ENCODE results near the gene A2ML1. TPM values are rescaled to one million over a fixed set of nuclear protein-coding genes. Genes with fewer than 3 reads are reported as not detected.
"Not testable (repeated sequence)": the region's sequence is repeated elsewhere in the genome, so short reads cannot be mapped to it uniquely, and the experiment has no call there.

The A2ML1 gene
- total RNA-seq, 1 donor from 2014 or later: not detected

DNA sequence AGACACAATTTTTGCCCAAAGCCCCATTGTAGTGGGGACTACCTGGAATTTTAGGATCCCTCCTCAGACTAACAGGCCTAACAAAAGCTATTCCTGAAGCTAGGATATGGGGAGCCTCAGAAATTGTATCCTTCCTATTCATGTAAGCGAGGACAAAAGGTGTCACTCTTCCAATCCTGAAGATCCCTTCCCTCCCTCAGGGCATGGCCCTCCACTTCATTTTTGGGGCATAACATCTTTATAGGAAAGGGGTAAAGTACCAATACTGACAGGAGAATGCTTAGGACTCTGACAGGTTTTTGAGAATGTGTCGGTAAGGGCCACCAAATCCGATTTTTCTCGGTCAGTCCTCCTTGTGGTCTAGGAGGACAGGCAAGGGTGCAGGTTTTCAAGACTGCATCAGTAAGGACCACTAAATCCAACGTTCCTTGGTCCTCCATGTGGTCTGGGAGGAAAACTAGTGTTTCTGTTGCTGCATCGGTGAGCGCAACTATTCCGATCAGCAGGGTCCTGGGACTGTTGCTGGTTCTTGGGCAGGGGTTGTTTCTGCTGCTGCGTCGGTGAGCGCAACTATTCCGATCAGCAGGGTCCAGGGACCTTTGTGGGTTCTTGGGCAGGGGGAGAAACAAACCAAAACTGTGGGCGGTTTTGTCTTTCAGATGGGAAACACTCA, 32.9 kb upstream of the A2ML1 start:
- not testable (repeated sequence) for H3K4me1 ChIP-seq (ENCODE audit: control insufficient read depth in 3 of 3, insufficient read depth in 3 of 3, low read length in 3 of 3); H3K9me3 ChIP-seq (ENCODE audit: control insufficient read depth in 3 of 3, low read length in 3 of 3); H3K27me3 ChIP-seq (ENCODE audit: control insufficient read depth in 3 of 3, insufficient read depth in 3 of 3, low read length in 3 of 3); H3K27ac ChIP-seq (ENCODE audit: low read depth, low read length); H3K4me3 ChIP-seq (ENCODE audit: low read length in 3 of 3); H3K36me3 ChIP-seq (ENCODE audit: control insufficient read depth in 3 of 3, insufficient read depth in 3 of 3, low read length in 3 of 3); H3K9ac ChIP-seq (ENCODE audit: low read depth in 1 of 3, low read length in 3 of 3)

DNA sequence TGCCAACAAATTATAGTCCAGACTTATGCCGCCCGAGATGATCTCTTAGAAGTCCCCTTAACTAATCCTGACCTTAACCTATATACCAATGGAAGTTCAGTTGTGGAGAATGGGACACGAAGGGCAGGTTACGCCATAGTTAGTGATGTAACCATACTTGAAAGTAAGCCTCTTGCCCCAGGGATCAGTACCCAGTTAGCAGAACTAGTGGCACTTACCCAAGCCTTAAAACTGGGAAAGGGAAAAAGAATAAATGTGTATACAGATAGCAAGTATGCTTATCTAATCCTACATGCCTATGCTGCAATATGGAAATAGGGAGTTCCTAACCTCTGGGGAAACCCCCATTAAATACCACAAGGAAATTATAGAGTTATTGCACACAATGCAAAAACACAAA, 29.2 kb upstream of the A2ML1 start:
- H3K36me3 ChIP-seq (ENCODE audit: control insufficient read depth in 3 of 3, insufficient read depth in 3 of 3, low read length in 3 of 3); H3K9me3 ChIP-seq (ENCODE audit: control insufficient read depth in 3 of 3, low read length in 3 of 3); H3K4me3 ChIP-seq (ENCODE audit: low read length in 3 of 3); H3K4me1 ChIP-seq (ENCODE audit: control insufficient read depth in 3 of 3, insufficient read depth in 3 of 3, low read length in 3 of 3); H3K27me3 ChIP-seq (ENCODE audit: control insufficient read depth in 3 of 3, insufficient read depth in 3 of 3, low read length in 3 of 3); H3K9ac ChIP-seq (ENCODE audit: low read depth in 1 of 3, low read length in 3 of 3); H3K27ac ChIP-seq (ENCODE audit: low read depth, low read length): not testable (repeated sequence)

DNA sequence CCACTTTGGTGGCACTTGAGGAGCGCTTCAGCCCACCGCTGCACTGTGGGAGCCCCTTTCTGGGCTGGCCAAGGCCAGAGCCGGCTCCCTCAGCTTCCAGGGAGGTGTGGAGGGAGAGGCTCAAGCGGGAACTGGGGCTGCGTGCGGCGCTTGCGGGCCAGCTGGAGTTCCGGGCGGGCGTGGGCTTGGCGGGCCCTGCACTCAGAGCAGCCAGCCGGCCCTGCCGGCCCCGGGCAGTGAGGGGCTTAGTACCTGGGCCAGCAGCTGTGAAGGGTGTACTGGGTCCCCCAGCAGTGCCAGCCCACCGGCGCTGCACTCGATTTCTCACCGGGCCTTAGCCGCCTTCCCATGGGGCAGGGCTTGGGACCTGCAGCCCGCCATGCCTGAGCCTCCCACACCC, 27.8 kb upstream of the A2ML1 start:
- not testable (repeated sequence) for H3K4me1 ChIP-seq (ENCODE audit: control insufficient read depth in 3 of 3, insufficient read depth in 3 of 3, low read length in 3 of 3); H3K9me3 ChIP-seq (ENCODE audit: control insufficient read depth in 3 of 3, low read length in 3 of 3); H3K27me3 ChIP-seq (ENCODE audit: control insufficient read depth in 3 of 3, insufficient read depth in 3 of 3, low read length in 3 of 3); H3K4me3 ChIP-seq (ENCODE audit: low read length in 3 of 3); H3K9ac ChIP-seq (ENCODE audit: low read depth in 1 of 3, low read length in 3 of 3); H3K36me3 ChIP-seq (ENCODE audit: control insufficient read depth in 3 of 3, insufficient read depth in 3 of 3, low read length in 3 of 3); H3K27ac ChIP-seq (ENCODE audit: low read depth, low read length)

DNA sequence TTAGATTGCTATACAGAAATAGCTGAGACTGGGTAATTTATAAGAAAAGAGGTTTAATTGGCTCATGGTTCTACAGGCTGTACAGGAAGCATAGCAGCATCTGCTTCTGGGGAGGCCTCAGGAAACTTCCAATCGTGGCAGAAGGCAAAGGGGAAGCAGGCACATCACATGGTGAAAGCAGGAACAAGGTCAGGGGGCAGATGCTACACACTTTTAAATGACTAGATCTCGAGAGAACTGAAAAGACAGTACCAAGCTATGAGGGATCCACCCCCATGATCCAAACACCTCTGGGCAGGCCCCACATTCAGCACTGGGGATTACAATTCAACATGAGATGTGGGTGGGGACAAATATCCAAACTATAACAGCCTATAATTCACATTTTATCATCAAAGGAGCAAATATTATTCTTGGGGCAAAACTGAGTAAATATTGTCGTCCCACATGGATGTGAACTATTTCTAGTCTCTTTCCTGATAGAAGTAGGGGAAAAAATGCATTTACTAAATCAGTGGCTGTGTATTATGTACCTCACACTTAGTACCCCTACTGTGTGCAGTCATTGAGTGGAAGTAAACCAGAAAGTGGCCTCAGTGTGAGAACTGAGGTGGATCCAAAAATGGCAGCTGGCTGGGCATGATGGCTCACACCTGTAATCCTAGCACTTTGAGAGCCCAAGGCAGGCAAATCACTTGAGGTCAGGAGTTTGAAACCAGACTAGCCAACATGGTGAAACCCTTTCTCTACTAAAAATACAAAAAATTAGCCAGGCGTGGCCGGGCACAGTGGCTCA, 25.4 kb upstream of the A2ML1 start:
- Histone ChIP-seq H3K4me1 (ENCODE audit: control insufficient read depth in 3 of 3, insufficient read depth in 3 of 3, low read length in 3 of 3) (no peaks in the 10 kb centered on the region), H3K27me3 (ENCODE audit: control insufficient read depth in 3 of 3, insufficient read depth in 3 of 3, low read length in 3 of 3) (no peaks in the 10 kb centered on the region), H3K36me3 (ENCODE audit: control insufficient read depth in 3 of 3, insufficient read depth in 3 of 3, low read length in 3 of 3) (no peaks in the 10 kb centered on the region), H3K9ac (ENCODE audit: low read depth in 1 of 3, low read length in 3 of 3) (no peak overlapping the region), H3K4me3 (ENCODE audit: low read length in 3 of 3) (no peak overlapping the region), H3K9me3 (ENCODE audit: control insufficient read depth in 3 of 3, low read length in 3 of 3) (no peaks in the 10 kb centered on the region), H3K27ac (ENCODE audit: low read depth, low read length) (no peak overlapping the region)

DNA sequence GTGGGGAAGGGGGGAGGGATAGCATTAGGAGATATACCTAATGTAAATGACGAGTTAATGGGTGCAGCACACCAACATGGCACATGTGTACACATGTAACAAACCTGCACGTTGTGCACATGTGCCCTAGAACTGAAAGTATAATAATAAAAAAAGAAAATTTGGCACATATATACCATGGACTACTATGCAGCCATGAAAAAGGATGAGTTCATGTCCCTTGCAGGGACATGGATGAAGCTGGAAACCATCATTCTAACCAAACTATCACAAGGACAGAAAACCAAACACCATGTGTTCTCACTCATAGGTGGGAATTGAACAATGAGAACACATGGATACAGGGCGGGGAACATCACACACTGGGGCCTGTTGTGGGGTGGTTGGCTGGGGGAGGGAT, 21.2 kb upstream of the A2ML1 start:
- not testable (repeated sequence) for H3K27me3 ChIP-seq (ENCODE audit: control insufficient read depth in 3 of 3, insufficient read depth in 3 of 3, low read length in 3 of 3)

DNA sequence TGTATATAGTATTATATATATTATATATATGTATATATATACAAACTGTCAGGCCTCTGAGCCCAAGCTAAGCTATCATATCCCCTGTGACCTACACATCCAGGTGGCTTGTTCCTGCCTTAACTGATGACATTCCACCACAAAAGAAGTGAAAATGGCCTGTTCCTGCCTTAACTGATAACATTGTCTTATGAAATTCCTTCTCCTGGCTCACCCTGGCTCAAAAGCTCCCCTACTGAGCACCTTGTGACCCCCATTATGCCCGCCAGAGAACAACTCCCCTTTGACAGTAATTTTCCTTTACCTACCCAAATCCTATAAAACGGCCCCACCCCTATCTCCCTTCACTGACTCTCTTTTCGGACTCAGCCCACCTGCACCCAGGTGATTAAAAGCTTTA, 17.6 kb upstream of the A2ML1 start:
- not testable (repeated sequence) for H3K9ac ChIP-seq (ENCODE audit: low read depth in 1 of 3, low read length in 3 of 3); H3K4me1 ChIP-seq (ENCODE audit: control insufficient read depth in 3 of 3, insufficient read depth in 3 of 3, low read length in 3 of 3); H3K4me3 ChIP-seq (ENCODE audit: low read length in 3 of 3); H3K36me3 ChIP-seq (ENCODE audit: control insufficient read depth in 3 of 3, insufficient read depth in 3 of 3, low read length in 3 of 3); H3K27ac ChIP-seq (ENCODE audit: low read depth, low read length); H3K27me3 ChIP-seq (ENCODE audit: control insufficient read depth in 3 of 3, insufficient read depth in 3 of 3, low read length in 3 of 3); H3K9me3 ChIP-seq (ENCODE audit: control insufficient read depth in 3 of 3, low read length in 3 of 3)

More for the DNA sequence above, 21.2 kb upstream of the A2ML1 start:
- not testable (repeated sequence) for H3K4me3 ChIP-seq (ENCODE audit: low read length in 3 of 3); H3K36me3 ChIP-seq (ENCODE audit: control insufficient read depth in 3 of 3, insufficient read depth in 3 of 3, low read length in 3 of 3); H3K27ac ChIP-seq (ENCODE audit: low read depth, low read length); H3K9ac ChIP-seq (ENCODE audit: low read depth in 1 of 3, low read length in 3 of 3); H3K9me3 ChIP-seq (ENCODE audit: control insufficient read depth in 3 of 3, low read length in 3 of 3); H3K4me1 ChIP-seq (ENCODE audit: control insufficient read depth in 3 of 3, insufficient read depth in 3 of 3, low read length in 3 of 3)

DNA sequence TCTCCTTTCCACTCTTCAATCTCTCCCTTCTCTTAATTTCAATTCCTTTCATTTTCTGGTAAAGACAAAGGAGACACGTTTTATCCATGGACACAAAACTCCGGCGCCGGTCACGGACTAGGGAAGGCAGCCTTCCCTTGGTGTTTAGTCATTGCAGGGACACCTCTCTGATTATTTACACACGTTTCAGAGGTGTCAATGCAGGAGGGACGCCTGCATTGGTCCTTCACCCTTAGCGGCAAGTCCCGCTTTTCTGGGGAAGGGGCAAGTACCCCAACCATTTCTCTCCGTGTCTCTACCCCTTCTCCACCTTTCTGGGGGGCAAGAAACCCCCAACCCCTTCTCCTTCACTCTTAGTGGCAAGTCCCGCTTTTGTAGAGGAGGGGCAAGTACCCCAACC, 16.9 kb upstream of the A2ML1 start:
- H3K4me1 ChIP-seq (ENCODE audit: control insufficient read depth in 3 of 3, insufficient read depth in 3 of 3, low read length in 3 of 3); H3K9ac ChIP-seq (ENCODE audit: low read depth in 1 of 3, low read length in 3 of 3); H3K27ac ChIP-seq (ENCODE audit: low read depth, low read length); H3K36me3 ChIP-seq (ENCODE audit: control insufficient read depth in 3 of 3, insufficient read depth in 3 of 3, low read length in 3 of 3); H3K27me3 ChIP-seq (ENCODE audit: control insufficient read depth in 3 of 3, insufficient read depth in 3 of 3, low read length in 3 of 3); H3K4me3 ChIP-seq (ENCODE audit: low read length in 3 of 3); H3K9me3 ChIP-seq (ENCODE audit: control insufficient read depth in 3 of 3, low read length in 3 of 3): not testable (repeated sequence)

DNA sequence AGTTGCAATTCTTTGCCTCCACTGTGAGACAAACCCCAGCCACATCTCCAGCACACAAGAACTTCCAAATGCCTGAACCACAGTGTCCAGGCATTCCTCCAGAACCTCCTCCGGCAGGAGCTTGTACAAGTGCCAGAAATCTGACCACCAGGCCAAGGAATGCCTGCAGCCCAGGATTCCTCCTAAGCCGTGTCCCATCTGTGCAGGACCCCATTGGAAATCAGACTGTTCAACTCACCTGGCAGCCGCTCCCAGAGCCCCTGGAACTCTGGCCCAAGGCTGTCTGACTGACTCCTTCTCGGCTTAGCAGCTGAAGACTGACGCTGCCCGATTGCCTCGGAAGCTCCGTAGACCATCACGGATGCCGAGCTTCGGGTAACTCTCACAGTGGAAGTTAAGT, 15.3 kb upstream of the A2ML1 start:
- not testable (repeated sequence) for H3K9me3 ChIP-seq (ENCODE audit: control insufficient read depth in 3 of 3, low read length in 3 of 3); H3K27me3 ChIP-seq (ENCODE audit: control insufficient read depth in 3 of 3, insufficient read depth in 3 of 3, low read length in 3 of 3); H3K4me1 ChIP-seq (ENCODE audit: control insufficient read depth in 3 of 3, insufficient read depth in 3 of 3, low read length in 3 of 3); H3K27ac ChIP-seq (ENCODE audit: low read depth, low read length); H3K9ac ChIP-seq (ENCODE audit: low read depth in 1 of 3, low read length in 3 of 3); H3K36me3 ChIP-seq (ENCODE audit: control insufficient read depth in 3 of 3, insufficient read depth in 3 of 3, low read length in 3 of 3); H3K4me3 ChIP-seq (ENCODE audit: low read length in 3 of 3)

DNA sequence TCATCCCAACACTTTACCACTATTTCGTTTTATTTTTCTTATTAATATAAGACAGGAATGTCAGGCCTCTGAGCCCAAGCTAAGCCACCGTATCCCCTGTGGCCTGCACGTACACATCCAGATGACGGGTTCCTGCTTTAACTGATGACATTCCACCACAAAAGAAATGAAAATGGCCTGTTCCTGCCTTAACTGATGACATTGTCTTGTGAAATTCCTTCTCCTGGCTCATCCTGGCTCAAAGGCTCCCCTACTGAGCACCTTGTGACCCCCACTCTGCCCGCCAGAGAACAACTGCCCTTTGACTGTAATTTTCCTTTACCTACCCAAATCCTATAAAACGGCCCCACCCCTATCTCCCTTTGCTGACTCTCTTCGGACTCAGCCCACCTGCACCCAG, 12.3 kb upstream of the A2ML1 start:
- H3K4me1 ChIP-seq (ENCODE audit: control insufficient read depth in 3 of 3, insufficient read depth in 3 of 3, low read length in 3 of 3); H3K27me3 ChIP-seq (ENCODE audit: control insufficient read depth in 3 of 3, insufficient read depth in 3 of 3, low read length in 3 of 3): not testable (repeated sequence)

DNA sequence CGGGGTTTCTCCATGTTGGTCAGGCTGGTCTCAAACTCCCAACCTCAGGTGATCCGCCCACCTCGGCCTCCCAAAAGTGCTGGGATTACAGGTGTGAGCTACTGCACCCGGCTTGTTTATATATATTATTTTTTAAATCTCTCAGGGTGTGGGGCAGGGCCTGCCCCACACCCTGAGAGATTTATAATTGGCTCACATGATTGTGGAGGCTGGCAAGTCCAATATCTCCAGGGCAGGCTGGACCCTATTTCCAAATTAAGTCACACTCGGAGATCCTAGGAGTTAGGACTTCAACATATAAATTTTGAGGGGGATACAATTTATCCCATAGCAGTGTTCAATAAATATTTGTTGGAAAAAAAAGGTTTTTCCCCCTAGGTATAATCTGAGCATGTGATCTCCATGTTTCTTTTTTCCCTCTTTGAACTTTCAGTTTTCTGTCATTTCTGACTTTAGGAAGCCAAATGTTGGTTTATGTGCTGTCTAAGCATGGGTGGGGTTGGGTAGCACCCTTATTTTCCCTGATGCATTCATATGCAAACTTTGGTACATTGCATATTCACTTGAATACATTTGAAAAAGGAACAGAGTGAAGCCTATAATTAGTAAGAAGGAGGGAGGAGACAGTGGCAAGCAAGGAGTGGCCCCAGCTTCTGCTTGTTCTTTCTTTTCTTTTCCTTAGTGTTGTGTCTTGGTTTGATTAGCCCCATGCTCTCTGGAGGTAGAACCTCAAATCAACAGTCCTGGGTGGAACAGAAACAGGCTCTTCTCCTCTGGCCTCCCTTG, 8.7 kb upstream of the A2ML1 start:
- H3K4me1 ChIP-seq (ENCODE audit: control insufficient read depth in 3 of 3, insufficient read depth in 3 of 3, low read length in 3 of 3): no peaks in the 10 kb centered on the region
- H3K9ac ChIP-seq (ENCODE audit: low read depth in 1 of 3, low read length in 3 of 3): no peak overlapping the region
- H3K27ac ChIP-seq (ENCODE audit: low read depth, low read length): no peak overlapping the region
- H3K4me3 ChIP-seq (ENCODE audit: low read length in 3 of 3): no peak overlapping the region
- H3K9me3 ChIP-seq (ENCODE audit: control insufficient read depth in 3 of 3, low read length in 3 of 3): no peaks in the 10 kb centered on the region
- H3K27me3 ChIP-seq (ENCODE audit: control insufficient read depth in 3 of 3, insufficient read depth in 3 of 3, low read length in 3 of 3): no peaks in the 10 kb centered on the region
- no peaks in the 10 kb centered on the region for H3K36me3 ChIP-seq (ENCODE audit: control insufficient read depth in 3 of 3, insufficient read depth in 3 of 3, low read length in 3 of 3)

More for the DNA sequence above, 12.3 kb upstream of the A2ML1 start:
- H3K4me3 ChIP-seq (ENCODE audit: low read length in 3 of 3); H3K9me3 ChIP-seq (ENCODE audit: control insufficient read depth in 3 of 3, low read length in 3 of 3); H3K36me3 ChIP-seq (ENCODE audit: control insufficient read depth in 3 of 3, insufficient read depth in 3 of 3, low read length in 3 of 3); H3K9ac ChIP-seq (ENCODE audit: low read depth in 1 of 3, low read length in 3 of 3); H3K27ac ChIP-seq (ENCODE audit: low read depth, low read length): not testable (repeated sequence)
